Measurements from ENCODE around the gene SYT1.

GRCh38 chr12:79067977-79068376 lies 203.4 kb downstream of the SYT1 start:
- TF ChIP-seq CTCF (conservative IDR thresholded peaks at IDR 0.05; ENCODE audit: low read depth, low read length) (no peak), POLR2A (IDR thresholded peaks at IDR 0.05; ENCODE audit: low read depth, low read length) (no peak), CHD1 (IDR thresholded peaks at IDR 0.05; ENCODE audit: low read depth, low read length) (no peak), SMC3 (IDR thresholded peaks at IDR 0.05; ENCODE audit: low read depth, low read length) (no peak), MAFK (IDR thresholded peaks at IDR 0.05; ENCODE audit: low read depth, low read length) (no peak), ELK1 (IDR thresholded peaks at IDR 0.05; ENCODE audit: borderline replicate concordance, low read depth, low read length) (no peak), MAZ (IDR thresholded peaks at IDR 0.05; ENCODE audit: borderline replicate concordance, low read depth, low read length) (no peak), CEBPB (IDR thresholded peaks at IDR 0.05; ENCODE audit: low read depth, low read length) (no peak), RAD21 (IDR thresholded peaks at IDR 0.05; ENCODE audit: low read length) (no peak)
